Karpas-422 (cell line): ENCODE data around the gene NOTCH4. TPM values are rescaled to one million over a fixed set of nuclear protein-coding genes. Genes with fewer than 3 reads are reported as not detected.
A peak's percentile ranks its signal among the peaks of the same experiment; 100 is the strongest.

ENCODE experiments used
- DNase-seq: peaks from one replicate; pipeline ENCODE4 v3.0.0-alpha.2; 2015
- H2AFZ ChIP-seq: fragments of 200-600 bp; sonication (generic); 2 replicates; pipeline ENCODE4 v1.6.1; 2014; ENCODE audit warnings: antibody characterized with exemption, low read length, mixed read lengths
- H3K27ac ChIP-seq: fragments of 200-600 bp; sonication (generic); 2 replicates; pipeline ENCODE4 v1.5.1; 2014; ENCODE audit warnings: mild to moderate bottlenecking, low read length, moderate library complexity
- H3K27me3 ChIP-seq: fragments of 200-600 bp; sonication (generic); 2 replicates; pipeline ENCODE4 v1.6.1; 2014; ENCODE audit warnings: low read length, mixed read lengths
- H3K36me3 ChIP-seq: fragments of 200-600 bp; sonication (generic); 2 replicates; pipeline ENCODE4 v1.6.1; 2014; ENCODE audit warnings: low read length, mixed read lengths; ENCODE audit not compliant: insufficient read depth
- H3K4me1 ChIP-seq: fragments of 200-600 bp; sonication (generic); 2 replicates; pipeline ENCODE4 v1.6.1; 2014; ENCODE audit warnings: mild to moderate bottlenecking, low read length, mixed read lengths
- H3K4me2 ChIP-seq: fragments of 200-600 bp; sonication (generic); 2 replicates; pipeline ENCODE4 v1.6.1; 2014; ENCODE audit warnings: low read length, low read depth, mild to moderate bottlenecking; ENCODE audit not compliant: poor library complexity, severe bottlenecking
- H3K4me3 ChIP-seq: fragments of 200-600 bp; sonication (generic); 2 replicates; pipeline ENCODE4 v1.5.1; 2014; ENCODE audit warnings: mild to moderate bottlenecking, antibody characterized with exemption, low read length, mixed read lengths
- H3K79me2 ChIP-seq: fragments of 200-600 bp; sonication (generic); 2 replicates; pipeline ENCODE4 v1.6.1; 2014; ENCODE audit warnings: mild to moderate bottlenecking, low read length, mixed read lengths
- H3K9ac ChIP-seq: fragments of 200-600 bp; sonication (generic); 2 replicates; pipeline ENCODE4 v1.6.0; 2014; ENCODE audit warnings: low read length
- H3K9me2 ChIP-seq: fragments of 200-600 bp; sonication (generic), shearing (Covaris generic); replicated peaks from 2 replicates; pipeline ENCODE4 v1.6.0; 2014; ENCODE audit warnings: mild to moderate bottlenecking, low read length, moderate library complexity; ENCODE audit not compliant: insufficient read depth
- H3K9me3 ChIP-seq: fragments of 300-700, 200-600 bp; sonication (generic); 2 replicates; pipeline ENCODE4 v1.6.1; 2014; ENCODE audit warnings: low read length, mixed read lengths
- H4K20me1 ChIP-seq: fragments of 200-600 bp; sonication (generic); 2 replicates; pipeline ENCODE4 v1.6.1; 2014; ENCODE audit warnings: mild to moderate bottlenecking, antibody characterized with exemption, low read length, low read depth; ENCODE audit not compliant: insufficient read depth
- total RNA-seq: library from RNA; depleted of rRNA; stranded (reverse); fragments of >200 nt; shearing (Covaris generic); gene quantifications from 2 replicates; pipeline ENCODE4 v1.2.3, GENCODE V29; 2014; ENCODE audit warnings: low replicate concordance

The NOTCH4 gene
- total RNA-seq, 1 experiment from 2014 or later = 1.5 TPM

GRCh38 chr6:32234934-32235333, 11.1 kb upstream of the NOTCH4 start:
- Histone ChIP-seq H3K4me1 (peaks cover 10% of the 10 kb centered on the region), H4K20me1 (no peaks in the 10 kb centered on the region), H3K27me3 (no peaks in the 10 kb centered on the region), H3K4me2 (no peak overlapping the region), H3K36me3 (no peaks in the 10 kb centered on the region), H3K79me2 (no peaks in the 10 kb centered on the region), H2AFZ (no peak overlapping the region), H3K9me3 (no peaks in the 10 kb centered on the region), H3K9ac (no peak overlapping the region), H3K27ac (no peak overlapping the region), H3K9me2 (no peaks in the 10 kb centered on the region), H3K4me3 (no peak overlapping the region)
- peak; percentile 56 for DNase-seq

DNA sequence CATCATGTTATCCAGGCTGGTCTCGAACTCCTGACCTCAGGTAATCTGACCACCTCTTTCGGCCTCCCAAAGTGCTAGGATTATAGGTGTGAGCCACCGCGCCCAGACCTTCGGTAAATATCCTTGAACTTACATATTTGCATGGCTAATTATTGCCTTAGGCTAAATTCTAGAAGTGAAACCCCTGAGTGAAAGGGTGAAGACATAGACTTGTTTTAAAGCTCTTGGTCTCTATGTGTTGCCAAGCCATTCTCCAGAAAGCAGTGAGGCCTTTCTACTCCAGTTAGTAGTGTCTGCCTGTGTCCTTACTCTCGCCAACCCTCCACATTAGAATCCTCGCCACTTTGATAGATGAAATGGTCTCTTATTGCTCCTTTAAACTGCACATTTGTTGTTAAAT, 2.6 kb upstream of the NOTCH4 start:
- peaks cover 47% of the 10 kb centered on the region for H3K4me1 ChIP-seq
- no peaks in the 10 kb centered on the region for H3K36me3 ChIP-seq
- H3K9me2 ChIP-seq = no peaks in the 10 kb centered on the region
- H3K9me3 ChIP-seq = no peaks in the 10 kb centered on the region
- DNase-seq = peak; percentile 60
- no peaks in the 10 kb centered on the region for H4K20me1 ChIP-seq
- no peak overlapping the region for H3K4me3 ChIP-seq
- no peak overlapping the region for H3K9ac ChIP-seq
- peak overlapping the region; percentile 4 for H3K4me2 ChIP-seq
- H2AFZ ChIP-seq = no peak overlapping the region
- no peak overlapping the region for H3K27ac ChIP-seq
- H3K79me2 ChIP-seq = no peaks in the 10 kb centered on the region
- no peaks in the 10 kb centered on the region for H3K27me3 ChIP-seq

- Histone ChIP-seq H3K79me2 (no peaks in the 10 kb centered on the region), H3K4me2 (no peak overlapping the region), H3K9ac (no peak overlapping the region), H2AFZ (no peak overlapping the region), H4K20me1 (no peaks in the 10 kb centered on the region), H3K4me3 (no peak overlapping the region), H3K36me3 (no peaks in the 10 kb centered on the region), H3K4me1 (peaks cover 55% of the 10 kb centered on the region), H3K27me3 (no peaks in the 10 kb centered on the region), H3K9me2 (no peaks in the 10 kb centered on the region), H3K27ac (peak overlapping the region; percentile 28; the same call in 1 of the 2 replicates), H3K9me3 (no peaks in the 10 kb centered on the region)
- peak; percentile 52 for DNase-seq
These were observed 829 bp upstream of the NOTCH4 start for GRCh38 chr6:32224696-32225095.

DNA sequence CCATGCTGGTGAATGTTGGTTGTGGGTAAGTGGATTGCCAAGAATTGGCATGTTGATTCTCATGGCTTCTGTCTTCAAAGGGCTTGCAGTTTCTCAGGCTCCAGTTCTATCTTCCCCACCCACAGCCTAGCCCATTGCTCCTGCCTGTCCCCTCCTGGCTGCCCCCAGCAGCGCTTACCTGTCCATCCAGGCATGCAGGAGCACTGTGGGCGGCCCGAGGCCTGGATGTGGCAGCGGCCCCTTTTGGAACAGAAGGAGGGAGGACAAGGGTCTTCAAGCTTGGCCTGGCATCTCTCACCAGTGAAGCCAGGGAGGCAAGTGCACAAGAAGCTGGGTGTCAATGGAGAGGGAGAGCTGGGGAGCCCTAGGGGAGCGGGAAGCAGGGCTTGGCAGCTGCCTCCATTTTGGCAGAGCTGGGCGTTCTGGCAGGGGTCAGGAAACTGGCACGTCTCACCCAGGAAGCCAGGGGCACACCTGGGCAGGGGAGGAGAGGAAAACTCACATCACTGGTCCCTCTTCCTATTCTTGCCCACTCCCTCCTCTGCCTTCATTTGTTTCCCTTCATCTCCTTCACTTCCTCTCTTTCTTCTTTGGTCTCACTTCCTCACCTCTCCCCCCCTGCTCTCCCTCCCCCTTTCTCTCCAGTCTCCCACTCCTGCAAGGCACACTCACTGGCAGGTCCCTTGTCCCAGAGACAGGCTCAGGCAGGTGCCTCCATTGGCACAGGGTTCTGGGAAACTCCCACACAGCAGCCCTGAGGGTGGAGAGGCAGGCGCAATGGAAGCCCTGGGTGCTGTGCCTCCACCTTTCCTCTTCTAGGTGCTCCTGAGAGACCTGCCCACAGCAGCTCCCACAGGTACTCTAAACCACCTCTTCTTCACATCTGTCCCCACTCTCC, 1.3 kb downstream of the NOTCH4 start:
- peak; percentile 39 for DNase-seq
- Histone ChIP-seq H3K4me2 (peak overlapping the region; percentile 23), H3K4me3 (no peak overlapping the region), H3K36me3 (no peaks in the 10 kb centered on the region), H4K20me1 (no peaks in the 10 kb centered on the region), H3K9ac (no peak overlapping the region), H2AFZ (no peak overlapping the region; the same call in 1 of the 2 replicates), H3K27me3 (no peaks in the 10 kb centered on the region), H3K4me1 (peaks cover 55% of the 10 kb centered on the region), H3K9me2 (no peaks in the 10 kb centered on the region), H3K27ac (no peak overlapping the region), H3K79me2 (no peaks in the 10 kb centered on the region), H3K9me3 (no peaks in the 10 kb centered on the region)

- peak; percentile 29 for DNase-seq
- Histone ChIP-seq H3K4me1 (peaks cover 39% of the 10 kb centered on the region), H2AFZ (no peak overlapping the region), H3K9ac (no peak overlapping the region), H3K9me2 (no peaks in the 10 kb centered on the region), H3K36me3 (no peaks in the 10 kb centered on the region), H3K79me2 (no peaks in the 10 kb centered on the region), H3K4me3 (no peak overlapping the region), H4K20me1 (no peaks in the 10 kb centered on the region), H3K27me3 (no peaks in the 10 kb centered on the region), H3K4me2 (no peak overlapping the region), H3K27ac (no peak overlapping the region), H3K9me3 (no peaks in the 10 kb centered on the region)
These were observed 3.8 kb downstream of the NOTCH4 start for GRCh38 chr6:32220021-32220420.

DNA sequence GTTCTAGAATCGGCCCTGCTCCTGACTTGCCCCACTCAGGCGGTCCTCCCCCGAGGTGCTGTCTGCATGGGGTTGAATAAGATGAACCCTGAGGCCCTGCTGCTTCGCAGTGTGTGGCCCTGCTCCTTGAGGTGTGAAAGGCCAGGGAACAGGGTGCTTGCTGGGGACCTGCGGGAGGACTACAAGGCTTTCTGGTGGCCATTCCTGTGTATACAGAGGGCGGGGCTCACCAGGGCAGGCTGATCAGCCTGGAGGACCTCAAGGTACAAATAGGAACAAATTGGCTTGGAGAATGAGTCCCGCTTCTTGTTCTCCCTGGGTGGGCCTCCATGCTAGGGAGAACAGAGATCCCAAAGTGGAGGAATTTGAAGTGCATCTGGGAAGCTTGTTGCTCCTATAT, 5.7 kb downstream of the NOTCH4 start:
- peaks cover 25% of the 10 kb centered on the region for H3K4me1 ChIP-seq
- H3K36me3 ChIP-seq = no peaks in the 10 kb centered on the region
- no peak overlapping the region for H3K27ac ChIP-seq
- H3K9me2 ChIP-seq = no peaks in the 10 kb centered on the region
- H2AFZ ChIP-seq = no peak overlapping the region
- peak; percentile 30 for DNase-seq
- no peak overlapping the region for H3K4me2 ChIP-seq
- no peaks in the 10 kb centered on the region for H3K27me3 ChIP-seq
- no peak overlapping the region for H3K9ac ChIP-seq
- no peaks in the 10 kb centered on the region for H3K79me2 ChIP-seq
- no peaks in the 10 kb centered on the region for H3K9me3 ChIP-seq
- no peak overlapping the region for H3K4me3 ChIP-seq
- no peaks in the 10 kb centered on the region for H4K20me1 ChIP-seq

GRCh38 chr6:32216998-32217397, 6.9 kb downstream of the NOTCH4 start:
- H3K4me1 ChIP-seq = peaks cover 13% of the 10 kb centered on the region
- H3K4me3 ChIP-seq = no peak overlapping the region
- no peaks in the 10 kb centered on the region for H4K20me1 ChIP-seq
- no peak overlapping the region for H3K27ac ChIP-seq
- no peak overlapping the region for H2AFZ ChIP-seq
- H3K9me2 ChIP-seq = no peaks in the 10 kb centered on the region
- H3K79me2 ChIP-seq = no peaks in the 10 kb centered on the region
- H3K27me3 ChIP-seq = no peaks in the 10 kb centered on the region
- no peaks in the 10 kb centered on the region for H3K36me3 ChIP-seq
- H3K9ac ChIP-seq = no peak overlapping the region
- no peak overlapping the region for H3K4me2 ChIP-seq
- no peaks in the 10 kb centered on the region for H3K9me3 ChIP-seq
- DNase-seq = no peak

- Histone ChIP-seq H3K36me3 (no peaks in the 10 kb centered on the region), H3K4me3 (no peak overlapping the region), H3K9ac (no peak overlapping the region), H3K9me3 (no peaks in the 10 kb centered on the region), H4K20me1 (no peaks in the 10 kb centered on the region), H3K79me2 (no peaks in the 10 kb centered on the region), H3K9me2 (no peaks in the 10 kb centered on the region), H3K27me3 (no peaks in the 10 kb centered on the region), H3K4me2 (no peak overlapping the region), H2AFZ (no peak overlapping the region), H3K4me1 (peaks cover 6% of the 10 kb centered on the region), H3K27ac (no peak overlapping the region)
- DNase-seq = peak; percentile 37
These were observed 7.6 kb downstream of the NOTCH4 start for GRCh38 chr6:32216285-32216684.
